ENCODE measurements around the gene GTF2F1.
"Not testable (repeated sequence)": the region's sequence is repeated elsewhere in the genome, so short reads cannot be mapped to it uniquely, and the experiment has no call there.

GTF2F1 gene

DNA sequence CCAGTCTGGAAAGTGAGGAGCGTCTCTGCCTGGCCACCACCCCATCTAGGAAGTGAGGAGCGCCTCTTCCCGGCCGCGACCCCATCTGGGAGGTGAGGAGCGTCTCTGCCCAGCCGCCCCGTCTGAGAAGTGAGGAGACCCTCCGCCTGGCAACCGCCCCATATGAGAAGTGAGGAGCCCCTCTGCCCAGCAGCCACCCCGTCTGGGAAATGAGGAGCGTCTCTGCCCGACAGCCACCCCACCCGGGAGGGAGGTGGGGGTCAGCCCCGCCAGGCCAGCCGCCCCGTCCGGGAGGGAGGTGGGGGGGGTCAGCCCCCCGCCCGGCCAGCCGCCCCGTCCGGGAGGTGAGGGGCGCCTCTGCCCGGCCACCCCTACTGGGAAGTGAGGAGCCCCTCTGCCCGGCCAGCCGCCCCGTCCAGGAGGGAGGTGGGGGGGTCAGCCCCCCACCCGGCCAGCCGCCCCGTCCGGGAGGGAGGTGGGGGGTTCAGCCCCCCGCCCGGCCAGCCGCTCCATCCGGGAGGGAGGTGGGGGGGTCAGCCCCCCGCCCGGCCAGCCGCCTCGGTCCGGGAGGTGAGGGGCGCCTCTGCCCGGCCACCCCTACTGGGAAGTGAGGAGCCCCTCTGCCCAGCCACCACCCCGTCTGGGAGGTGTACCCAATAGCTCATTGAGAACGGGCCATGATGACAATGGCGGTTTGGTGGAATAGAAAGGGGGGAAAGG lies 37.5 kb downstream of the GTF2F1 start:
- FAIRE-seq = not testable (repeated sequence)

GRCh38 chr19:6354098-6354674 lies 38.8 kb downstream of the GTF2F1 start:
- no peak for FAIRE-seq

- no peak for FAIRE-seq
These were observed 40.4 kb downstream of the GTF2F1 start for GRCh38 chr19:6352381-6353165.

- no peak for FAIRE-seq
These were observed 42.3 kb downstream of the GTF2F1 start for GRCh38 chr19:6350688-6351087.

GRCh38 chr19:6349271-6349670 lies 43.7 kb downstream of the GTF2F1 start:
- FAIRE-seq = not testable (repeated sequence)

DNA sequence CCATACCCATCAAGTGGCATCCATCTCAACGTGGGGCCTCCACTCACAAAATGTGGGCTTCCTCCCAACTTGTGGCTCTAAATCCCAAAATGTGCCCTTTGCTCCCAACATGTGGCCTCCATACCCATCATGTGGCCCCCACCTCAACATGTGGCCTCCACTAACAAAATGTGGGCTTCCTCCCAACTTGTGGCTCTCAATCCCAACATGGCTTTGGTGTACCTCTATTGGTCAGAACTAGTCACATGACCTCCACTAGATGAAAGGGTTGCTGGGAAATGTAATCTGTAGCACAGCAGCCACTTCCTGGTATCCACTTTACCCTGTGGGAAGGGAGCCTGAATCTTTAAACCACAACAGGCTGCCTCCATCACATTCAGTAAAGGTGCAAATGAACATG lies 49.5 kb downstream of the GTF2F1 start:
- FAIRE-seq = no peak

DNA sequence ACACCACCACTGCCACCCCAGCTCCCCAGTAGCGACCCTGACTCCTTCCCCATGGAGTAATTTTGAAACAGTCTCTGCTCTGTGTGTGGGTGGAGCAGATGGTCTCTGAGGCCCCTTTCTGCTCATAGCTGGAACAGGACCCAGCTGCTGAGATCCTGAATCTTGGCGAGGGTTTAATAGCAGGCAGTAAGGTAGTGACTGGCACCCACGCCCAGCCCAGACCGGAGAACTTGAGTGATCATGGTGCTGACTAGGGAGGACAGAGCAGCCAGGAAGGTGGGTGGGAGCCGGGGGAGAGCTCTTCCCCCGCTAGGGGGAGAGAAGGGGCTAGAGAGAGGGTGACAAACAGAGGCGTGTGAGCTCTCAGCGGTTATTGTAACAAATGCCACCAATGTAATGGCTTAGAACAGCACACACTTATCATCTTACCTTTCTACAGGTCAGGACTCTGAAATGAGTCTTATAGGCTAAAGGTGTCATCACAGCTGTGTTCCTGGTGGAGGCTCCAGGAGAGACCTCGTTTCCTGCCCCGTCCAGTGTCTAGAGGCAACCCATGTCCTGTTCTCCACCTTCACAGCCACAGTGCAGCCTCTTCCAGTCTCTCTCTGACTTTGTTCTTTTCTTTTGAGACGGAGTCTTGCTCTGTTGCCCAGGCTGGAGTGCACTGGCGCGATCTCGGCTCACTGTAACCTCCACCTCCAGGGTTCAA lies 52.3 kb downstream of the GTF2F1 start:
- no peak for FAIRE-seq

DNA sequence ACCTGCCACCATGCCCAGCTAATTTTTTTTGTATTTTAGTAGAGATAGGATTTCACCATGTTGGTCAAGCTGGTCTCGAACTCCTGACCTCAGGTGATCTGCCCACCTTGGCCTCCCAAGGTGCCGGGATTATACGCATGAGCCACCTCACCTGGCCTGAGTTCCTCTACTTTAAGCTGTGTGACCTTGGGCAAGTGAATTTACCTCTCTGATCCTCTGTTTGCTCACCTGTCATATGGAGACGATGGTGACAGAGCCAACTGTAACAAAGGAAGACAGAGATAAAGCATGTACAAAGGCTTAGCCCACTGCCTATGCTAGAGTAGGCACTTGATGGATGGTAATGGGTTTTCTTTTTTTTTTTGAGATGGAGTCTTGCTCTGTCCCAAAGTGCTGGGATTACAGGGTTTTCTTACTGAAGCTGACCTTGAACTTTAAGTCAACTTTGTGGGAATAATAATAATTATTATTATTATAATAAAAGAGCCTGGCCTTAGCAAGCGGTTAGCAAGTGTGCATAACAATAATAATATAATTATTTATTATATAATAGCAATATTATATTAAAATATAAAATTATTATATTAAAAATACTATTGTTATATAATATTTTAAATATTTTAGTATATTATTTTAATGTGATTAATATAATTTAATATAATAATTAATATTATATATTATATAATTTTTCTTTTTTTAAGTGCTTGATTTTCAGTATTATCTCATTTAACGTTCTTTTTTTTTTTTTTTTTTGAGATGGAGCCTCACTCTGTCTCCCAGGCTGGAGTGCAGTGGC lies 58.3 kb downstream of the GTF2F1 start:
- peak; percentile 96 for FAIRE-seq

GRCh38 chr19:6333439-6333838 lies 59.5 kb downstream of the GTF2F1 start, which contains the start of gene ACER1:
ACER1 (minus strand) TSS chr19:6333612; CDS start chr19:6333551, 61 bp downstream.
- FAIRE-seq = no peak
